HG02970 (cell line): ENCODE measurements around the gene DMRT1.

Experiments
- ATAC-seq: cut with Tn5 transposase; IDR thresholded peaks from one replicate; pipeline ENCODE4 v1.9.1; 2021; ENCODE audit warnings: mild to moderate bottlenecking, moderate library complexity, moderate number of reproducible peaks; ENCODE audit not compliant: unreplicated experiment, low FRiP score

DMRT1 gene

DNA sequence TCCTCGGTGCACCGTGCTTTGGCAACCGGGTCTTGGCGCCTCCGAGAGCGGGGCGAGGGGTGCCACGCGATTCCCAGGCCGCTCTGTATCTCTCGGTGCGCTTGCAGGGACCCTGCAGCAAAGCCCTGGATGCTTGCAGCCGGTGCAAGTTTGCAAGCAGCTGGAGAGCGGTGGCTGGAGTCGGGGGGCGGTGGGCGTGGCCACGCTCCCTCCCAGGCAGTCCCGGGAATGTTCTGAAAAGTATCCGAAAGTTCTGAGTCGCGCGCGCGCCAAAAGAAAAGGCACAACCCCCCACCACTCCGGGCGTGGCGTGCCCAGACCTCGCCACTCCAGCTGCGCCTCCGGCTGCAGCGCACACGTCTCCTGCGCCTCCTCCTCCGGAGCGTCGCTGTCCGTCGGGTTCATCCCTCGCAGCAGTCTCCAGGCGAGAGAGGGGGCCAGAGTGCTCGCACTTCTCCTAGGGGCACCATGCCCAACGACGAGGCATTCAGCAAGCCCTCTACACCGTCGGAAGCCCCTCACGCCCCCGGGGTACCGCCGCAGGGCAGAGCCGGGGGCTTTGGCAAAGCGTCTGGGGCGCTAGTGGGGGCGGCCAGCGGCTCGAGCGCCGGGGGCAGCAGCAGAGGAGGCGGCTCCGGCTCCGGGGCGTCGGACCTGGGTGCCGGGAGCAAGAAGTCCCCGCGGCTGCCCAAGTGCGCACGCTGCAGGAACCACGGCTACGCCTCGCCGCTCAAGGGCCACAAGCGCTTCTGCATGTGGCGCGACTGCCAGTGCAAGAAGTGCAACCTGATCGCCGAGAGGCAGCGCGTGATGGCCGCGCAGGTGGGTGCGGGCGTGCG is at the start of gene DMRT1:
TSS of gene DMRT1 (plus strand) at position 327 of the 839 bp plus-strand sequence. CDS start at position 469, 142 bp downstream.
- no peak for ATAC-seq

DNA sequence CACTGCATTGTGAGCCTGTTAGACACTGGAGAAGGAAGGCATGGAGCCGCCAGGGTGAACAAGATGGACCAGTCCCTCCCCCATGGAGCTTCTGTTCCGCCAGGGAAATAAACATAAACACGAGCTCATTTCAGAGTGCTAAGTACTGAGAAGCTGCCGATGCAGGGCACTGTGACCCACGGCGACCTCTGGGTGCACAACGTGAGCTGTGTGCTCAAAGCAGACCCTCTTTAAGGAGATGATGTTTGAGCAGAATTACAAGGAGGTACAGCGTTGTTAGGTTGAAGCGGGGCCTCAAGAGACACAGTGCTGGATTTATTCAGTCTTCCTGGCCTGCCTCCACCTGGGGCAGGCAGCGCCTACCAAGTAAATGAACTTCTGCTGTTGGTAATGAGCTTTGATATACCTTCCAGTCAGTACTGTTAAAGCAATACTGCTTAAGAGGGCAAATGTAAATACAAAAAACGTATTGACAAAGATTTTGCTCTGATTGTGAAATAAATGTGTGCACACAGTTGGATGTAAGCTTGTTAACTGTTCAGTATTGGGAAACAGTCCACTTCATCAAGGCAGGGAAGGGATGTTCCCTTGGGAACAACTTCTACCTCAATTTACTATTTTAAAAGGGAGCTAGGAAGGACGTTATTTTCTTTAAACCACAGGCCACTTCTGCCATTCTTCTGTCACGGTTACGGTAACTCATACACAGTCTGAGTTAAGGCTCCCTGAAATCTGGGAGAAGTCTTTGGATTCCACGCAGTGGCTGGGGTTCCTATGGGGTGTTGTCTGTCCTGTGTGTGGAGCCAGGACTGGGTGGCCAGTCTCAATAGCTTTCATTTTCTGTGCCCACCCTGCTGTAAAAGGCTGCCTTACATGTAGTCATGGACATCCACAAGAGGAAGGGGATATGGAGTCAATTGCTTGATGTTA is 48.9 kb upstream of the DMRT1 start:
- no peak for ATAC-seq

GRCh38 chr9:794386-794785 is 47.1 kb upstream of the DMRT1 start:
- no peak for ATAC-seq

GRCh38 chr9:795869-796268 is 45.6 kb upstream of the DMRT1 start:
- ATAC-seq = no peak

GRCh38 chr9:800591-801150 is 40.8 kb upstream of the DMRT1 start:
- no peak for ATAC-seq

- no peak for ATAC-seq
Measured at GRCh38 chr9:801399-802071, 40.0 kb upstream of the DMRT1 start.

DNA sequence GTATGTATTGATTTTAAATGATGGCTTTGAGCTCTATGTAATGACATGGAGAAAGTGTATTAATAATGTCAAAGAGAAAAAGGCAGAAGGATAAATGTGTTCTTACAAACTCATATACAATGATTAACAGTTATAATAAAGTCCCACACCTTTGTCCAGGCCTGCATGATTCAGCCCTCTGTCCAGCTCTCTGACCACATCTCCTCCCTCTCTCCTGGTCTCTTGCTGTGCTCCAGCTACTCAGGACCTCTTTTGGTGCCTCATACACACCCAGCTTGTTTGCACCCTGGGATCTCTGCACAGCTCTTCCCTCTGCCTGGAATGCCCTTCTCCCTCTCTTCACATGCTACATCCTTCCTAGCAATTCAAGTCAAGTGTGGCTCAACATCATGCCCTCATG is 37.5 kb upstream of the DMRT1 start:
- no peak for ATAC-seq

- no peak for ATAC-seq
Measured at GRCh38 chr9:805151-805550, 36.3 kb upstream of the DMRT1 start.

GRCh38 chr9:806285-807156 is 35.0 kb upstream of the DMRT1 start:
- ATAC-seq = no peak

DNA sequence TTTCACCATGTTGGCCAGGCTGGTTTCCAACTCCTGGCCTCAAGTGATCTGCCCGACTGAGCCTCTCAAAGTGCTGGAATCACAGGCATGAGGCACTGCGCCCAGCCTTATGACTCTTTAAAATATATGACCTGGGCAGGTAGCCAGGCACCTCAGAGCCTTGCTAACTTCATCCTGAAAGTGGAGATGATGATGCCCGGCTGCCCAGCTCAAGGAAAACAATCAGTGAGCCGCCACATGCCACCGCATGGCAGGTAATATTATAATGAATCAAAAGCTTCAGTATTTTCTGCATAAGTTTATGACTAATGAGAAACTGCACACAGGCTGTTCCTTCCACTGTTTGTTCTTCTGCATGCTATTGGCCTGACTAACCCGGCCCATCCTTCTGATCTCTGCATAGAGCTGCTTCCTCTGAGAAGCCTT is 30.4 kb upstream of the DMRT1 start:
- ATAC-seq = no peak

DNA sequence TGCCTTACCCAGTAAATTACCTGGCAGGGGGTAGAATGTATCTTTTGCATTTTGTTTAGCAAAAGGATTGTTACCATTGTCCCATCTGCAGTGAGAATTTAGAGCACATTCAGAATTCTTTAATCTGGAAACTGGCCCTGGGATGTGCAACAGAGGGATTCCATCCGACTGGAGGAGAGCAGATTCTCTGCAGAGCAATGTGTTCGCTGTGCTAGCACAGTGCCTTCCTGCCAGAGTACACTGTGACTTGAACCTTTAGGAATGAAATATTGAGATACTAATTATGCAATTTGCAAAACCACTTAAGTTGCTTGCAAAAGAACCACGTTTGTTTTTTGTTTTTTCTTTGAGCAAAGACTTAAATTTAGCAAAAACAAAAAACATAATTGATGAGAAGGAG is 22.5 kb upstream of the DMRT1 start:
- no peak for ATAC-seq

DNA sequence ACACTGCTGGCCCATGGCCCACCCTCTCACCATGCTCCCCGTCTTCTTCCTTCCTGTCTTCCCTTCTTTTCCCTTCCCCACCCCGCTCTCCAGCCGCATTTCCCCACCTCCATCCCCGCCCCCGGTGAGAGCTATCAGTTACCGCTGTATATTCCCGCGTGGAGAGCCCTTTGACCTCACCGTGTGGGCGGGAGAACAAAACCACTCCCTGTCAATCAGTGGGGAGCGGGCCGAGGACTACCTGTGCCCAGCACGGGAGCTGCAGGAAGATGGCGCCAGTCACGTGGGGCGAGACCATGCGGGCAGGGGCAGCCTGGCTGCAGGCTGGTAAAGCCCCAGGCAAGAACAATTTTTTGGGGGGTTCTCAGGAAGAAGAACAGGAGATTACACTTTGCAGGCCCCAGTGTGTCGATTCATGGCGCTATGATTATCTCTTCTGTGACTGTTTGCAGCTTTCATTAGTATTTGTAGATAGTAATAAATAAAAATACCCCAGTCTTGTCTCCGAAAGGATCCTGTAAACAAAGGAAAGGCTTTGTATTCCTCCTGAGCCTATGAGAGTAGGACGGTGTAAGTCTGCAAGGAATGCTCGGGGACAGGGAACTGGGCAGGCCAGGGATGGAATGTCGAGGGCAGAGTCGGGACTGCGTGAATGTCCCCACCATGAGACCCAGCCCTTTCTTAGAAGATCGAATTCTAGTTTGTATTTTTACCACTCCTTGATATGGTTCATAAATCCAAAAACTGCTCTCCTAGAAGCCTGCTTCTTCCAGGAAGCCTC is 14.8 kb upstream of the DMRT1 start:
- ATAC-seq = no peak

DNA sequence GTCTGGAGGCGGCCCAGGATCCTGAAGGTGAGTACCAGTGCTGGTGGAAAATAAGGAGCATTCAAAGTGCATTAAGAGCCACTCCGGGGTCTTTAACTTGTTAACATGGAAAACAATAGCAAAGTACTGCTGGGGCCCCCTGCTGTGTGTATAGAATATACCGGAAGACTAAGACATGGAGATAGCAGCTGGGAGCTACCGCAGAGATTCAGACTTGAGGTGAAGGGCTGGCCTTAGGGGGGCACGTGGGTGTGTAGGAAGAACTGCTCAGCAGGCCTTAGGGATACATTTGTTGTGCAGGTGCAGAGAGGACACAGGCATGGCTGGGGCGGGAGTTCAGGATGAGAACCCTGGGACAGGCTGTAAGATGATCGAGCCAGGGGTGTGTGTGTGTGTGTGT is 1.2 kb upstream of the DMRT1 start:
- no peak for ATAC-seq

GRCh38 chr9:842635-843426 is 1.3 kb downstream of the DMRT1 start:
- no peak for ATAC-seq

DNA sequence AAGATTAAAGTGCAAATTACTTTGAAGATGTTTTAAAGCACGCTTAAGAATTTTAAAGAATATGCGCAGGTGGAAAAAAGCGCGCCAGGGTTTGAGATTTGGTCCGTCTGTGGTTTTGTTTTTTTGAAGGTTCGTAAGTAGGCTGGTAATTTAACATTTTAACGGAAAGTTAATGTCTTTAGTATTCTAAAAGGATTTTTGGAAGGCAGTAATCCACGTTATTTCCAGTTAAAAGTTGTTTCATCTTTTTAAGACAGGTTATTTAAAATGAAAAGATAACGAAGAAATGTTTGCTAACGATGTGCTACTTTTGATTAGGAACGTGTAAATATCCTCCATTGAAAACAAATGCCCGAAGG is 1.9 kb downstream of the DMRT1 start:
- no peak for ATAC-seq

- ATAC-seq = no peak
Measured at GRCh38 chr9:846852-847251, 5.4 kb downstream of the DMRT1 start.

- no peak for ATAC-seq
Measured at GRCh38 chr9:847505-847904, 6.0 kb downstream of the DMRT1 start.

- no peak for ATAC-seq
Measured at GRCh38 chr9:849431-849830, 7.9 kb downstream of the DMRT1 start.
